Keratinocyte (primary cell): ENCODE measurements around the gene RERE.

Source experiments
- EZH2 ChIP-seq: IDR thresholded peaks from one replicate; pipeline ENCODE4 v1.6.1; 2012; ENCODE audit warnings: inconsistent platforms, mild to moderate bottlenecking, low read length, moderate library complexity
- TF ChIP-seq, protein P1 (sequence below), 3 experiments: IDR thresholded peaks in 1 of 3; conservative IDR thresholded peaks in 1 of 3; optimal IDR thresholded peaks in 1 of 3; 2 replicates in 2 of 3; 3 replicates in 1 of 3; pipeline versions ENCODE3 to v1.5.1; 2011; ENCODE audit warnings: low read length in 3 of 3, mild to moderate bottlenecking in 3 of 3, moderate library complexity in 2 of 3, control low read depth in 1 of 3, inconsistent platforms in 1 of 3; ENCODE audit not compliant: insufficient read depth in 2 of 3; ENCODE audit errors: extremely low read depth in 1 of 3

DNA sequence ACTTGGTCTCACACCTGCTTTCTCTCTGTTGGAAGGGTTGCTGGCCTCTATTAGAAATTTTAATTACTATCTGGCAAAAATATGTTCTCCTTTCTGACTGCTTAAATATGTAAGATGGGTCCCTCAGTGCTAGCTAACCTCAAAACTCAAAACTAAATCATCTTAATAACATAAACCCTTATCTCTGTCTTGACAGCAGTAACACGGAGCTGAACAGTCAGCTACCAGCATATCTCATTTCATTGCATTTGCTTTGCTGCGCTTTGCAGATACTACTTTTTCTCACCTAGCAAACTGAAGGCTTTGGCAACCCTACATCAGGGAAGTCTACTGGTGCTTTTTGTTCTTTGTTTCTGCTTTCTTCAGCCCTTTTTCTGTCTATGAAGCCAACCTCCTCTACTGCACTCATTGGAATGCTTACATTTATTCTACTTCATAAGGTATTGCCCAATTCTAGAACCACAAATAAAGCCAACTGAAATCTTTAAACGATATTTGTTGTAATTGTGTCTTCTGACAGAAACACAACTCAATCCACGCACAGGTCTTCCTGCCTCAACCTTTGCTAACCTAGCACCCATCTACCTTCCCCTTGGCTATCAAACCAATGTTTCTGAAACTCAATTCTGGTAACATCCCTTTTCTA lies 95.6 kb downstream of the RERE start:
- TF ChIP-seq, protein P1, sequence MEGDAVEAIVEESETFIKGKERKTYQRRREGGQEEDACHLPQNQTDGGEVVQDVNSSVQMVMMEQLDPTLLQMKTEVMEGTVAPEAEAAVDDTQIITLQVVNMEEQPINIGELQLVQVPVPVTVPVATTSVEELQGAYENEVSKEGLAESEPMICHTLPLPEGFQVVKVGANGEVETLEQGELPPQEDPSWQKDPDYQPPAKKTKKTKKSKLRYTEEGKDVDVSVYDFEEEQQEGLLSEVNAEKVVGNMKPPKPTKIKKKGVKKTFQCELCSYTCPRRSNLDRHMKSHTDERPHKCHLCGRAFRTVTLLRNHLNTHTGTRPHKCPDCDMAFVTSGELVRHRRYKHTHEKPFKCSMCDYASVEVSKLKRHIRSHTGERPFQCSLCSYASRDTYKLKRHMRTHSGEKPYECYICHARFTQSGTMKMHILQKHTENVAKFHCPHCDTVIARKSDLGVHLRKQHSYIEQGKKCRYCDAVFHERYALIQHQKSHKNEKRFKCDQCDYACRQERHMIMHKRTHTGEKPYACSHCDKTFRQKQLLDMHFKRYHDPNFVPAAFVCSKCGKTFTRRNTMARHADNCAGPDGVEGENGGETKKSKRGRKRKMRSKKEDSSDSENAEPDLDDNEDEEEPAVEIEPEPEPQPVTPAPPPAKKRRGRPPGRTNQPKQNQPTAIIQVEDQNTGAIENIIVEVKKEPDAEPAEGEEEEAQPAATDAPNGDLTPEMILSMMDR (optimal IDR thresholded peaks at IDR 0.05 in 1 of 3, IDR thresholded peaks at IDR 0.05 in 1 of 3, conservative IDR thresholded peaks at IDR 0.05 in 1 of 3; ENCODE audit: extremely low read depth in 1 of 3, insufficient read depth in 2 of 3, low read length in 3 of 3) = no peak
- TF ChIP-seq EZH2 = no peak
